ENCODE data around the gene CCDC73. TPM values are rescaled to one million over a fixed set of nuclear protein-coding genes. Genes with fewer than 3 reads are reported as not detected.

The CCDC73 gene
- total RNA-seq, 4 donors from 2014 or later, result 0.55 TPM; not detected in 3

DNA sequence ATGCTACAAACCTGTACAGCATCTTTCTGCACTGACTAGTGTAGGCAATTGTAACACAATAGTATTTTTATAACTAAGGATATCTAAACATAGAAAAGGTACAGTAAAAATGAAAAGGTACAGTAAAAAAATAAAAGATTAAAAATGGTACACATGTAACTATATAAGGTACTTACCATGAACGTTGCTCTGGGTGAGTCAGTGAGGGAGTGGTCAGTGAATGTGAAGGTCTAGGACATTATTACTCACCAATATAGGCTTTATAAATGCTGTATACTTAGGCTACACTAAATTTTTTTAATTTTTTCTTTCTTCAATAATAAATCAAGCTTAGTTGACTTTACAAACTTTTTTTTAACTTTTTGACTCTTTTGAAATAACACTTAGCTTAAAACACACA lies 150.9 kb downstream of the CCDC73 start:
- no peaks in the 10 kb centered on the region for H3K27me3 ChIP-seq
- DNase-seq, result no peak
- no peak overlapping the region for H3K4me3 ChIP-seq
- no peak for TF ChIP-seq POLR2A (IDR thresholded peaks at IDR 0.05)
- no peak overlapping the region for H3K27ac ChIP-seq
- intact Hi-C loops (cut with DNase I; ENCODE audit: low total_unique reads), result no loop called here
- H3K36me3 ChIP-seq, result no peaks in the 10 kb centered on the region
- no peaks in the 10 kb centered on the region for H3K9me3 ChIP-seq
- H3K4me1 ChIP-seq, result no peaks in the 10 kb centered on the region

DNA sequence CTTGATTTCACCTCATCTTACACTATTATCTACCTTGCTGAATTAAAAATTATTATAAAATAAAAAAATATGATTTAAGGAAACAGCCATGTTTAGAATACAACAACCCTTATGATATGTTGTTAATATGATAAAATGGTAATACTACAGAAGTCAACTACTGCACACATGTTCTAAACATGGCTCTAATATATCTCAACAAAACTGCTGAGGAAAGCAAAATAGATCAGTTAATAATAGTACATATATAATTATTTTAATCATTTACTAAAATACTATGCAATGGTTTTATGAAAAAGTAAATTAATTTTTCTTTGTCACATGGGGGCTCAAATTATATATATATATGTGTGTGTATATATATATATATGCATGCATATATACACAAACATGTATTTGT lies 153.1 kb downstream of the CCDC73 start:
- intact Hi-C loops (cut with DNase I; ENCODE audit: low total_unique reads), result no loop called here
- no peaks in the 10 kb centered on the region for H3K36me3 ChIP-seq
- no peak overlapping the region for H3K27ac ChIP-seq
- no peaks in the 10 kb centered on the region for H3K27me3 ChIP-seq
- H3K9me3 ChIP-seq, result no peaks in the 10 kb centered on the region
- no peak overlapping the region for H3K4me3 ChIP-seq
- TF ChIP-seq POLR2A (IDR thresholded peaks at IDR 0.05), result no peak
- TF ChIP-seq, protein P1, sequence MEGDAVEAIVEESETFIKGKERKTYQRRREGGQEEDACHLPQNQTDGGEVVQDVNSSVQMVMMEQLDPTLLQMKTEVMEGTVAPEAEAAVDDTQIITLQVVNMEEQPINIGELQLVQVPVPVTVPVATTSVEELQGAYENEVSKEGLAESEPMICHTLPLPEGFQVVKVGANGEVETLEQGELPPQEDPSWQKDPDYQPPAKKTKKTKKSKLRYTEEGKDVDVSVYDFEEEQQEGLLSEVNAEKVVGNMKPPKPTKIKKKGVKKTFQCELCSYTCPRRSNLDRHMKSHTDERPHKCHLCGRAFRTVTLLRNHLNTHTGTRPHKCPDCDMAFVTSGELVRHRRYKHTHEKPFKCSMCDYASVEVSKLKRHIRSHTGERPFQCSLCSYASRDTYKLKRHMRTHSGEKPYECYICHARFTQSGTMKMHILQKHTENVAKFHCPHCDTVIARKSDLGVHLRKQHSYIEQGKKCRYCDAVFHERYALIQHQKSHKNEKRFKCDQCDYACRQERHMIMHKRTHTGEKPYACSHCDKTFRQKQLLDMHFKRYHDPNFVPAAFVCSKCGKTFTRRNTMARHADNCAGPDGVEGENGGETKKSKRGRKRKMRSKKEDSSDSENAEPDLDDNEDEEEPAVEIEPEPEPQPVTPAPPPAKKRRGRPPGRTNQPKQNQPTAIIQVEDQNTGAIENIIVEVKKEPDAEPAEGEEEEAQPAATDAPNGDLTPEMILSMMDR (IDR thresholded peaks at IDR 0.05), result no peak
- H3K4me1 ChIP-seq, result no peaks in the 10 kb centered on the region
- DNase-seq, result no peak

DNA sequence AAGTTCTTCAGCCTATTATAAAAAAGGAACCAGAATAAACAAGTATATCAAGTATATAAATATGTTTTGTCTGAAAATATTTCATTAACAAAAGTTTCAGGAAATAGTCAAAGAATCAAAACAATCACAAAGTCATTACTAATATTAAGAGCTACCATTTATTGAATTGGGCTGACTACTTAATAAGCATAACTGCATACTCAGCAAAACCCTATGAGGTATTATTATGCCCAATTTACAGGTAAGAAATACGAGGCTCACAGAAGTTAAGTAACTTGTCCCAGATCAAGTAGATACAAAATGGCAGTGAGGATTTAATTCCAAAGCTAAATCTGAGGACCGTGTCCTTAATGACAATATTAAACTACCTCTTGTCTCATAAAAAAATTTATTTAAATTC lies 158.6 kb downstream of the CCDC73 start:
- Histone ChIP-seq H3K36me3 (no peaks in the 10 kb centered on the region), H3K4me3 (no peak overlapping the region), H3K9me3 (no peaks in the 10 kb centered on the region), H3K4me1 (no peaks in the 10 kb centered on the region), H3K27me3 (no peaks in the 10 kb centered on the region), H3K27ac (no peak overlapping the region)
- intact Hi-C loops (cut with DNase I; ENCODE audit: low total_unique reads), result no loop called here
- TF ChIP-seq, protein P1 (IDR thresholded peaks at IDR 0.05), result no peak
- TF ChIP-seq POLR2A (IDR thresholded peaks at IDR 0.05), result no peak
- no peak for DNase-seq

DNA sequence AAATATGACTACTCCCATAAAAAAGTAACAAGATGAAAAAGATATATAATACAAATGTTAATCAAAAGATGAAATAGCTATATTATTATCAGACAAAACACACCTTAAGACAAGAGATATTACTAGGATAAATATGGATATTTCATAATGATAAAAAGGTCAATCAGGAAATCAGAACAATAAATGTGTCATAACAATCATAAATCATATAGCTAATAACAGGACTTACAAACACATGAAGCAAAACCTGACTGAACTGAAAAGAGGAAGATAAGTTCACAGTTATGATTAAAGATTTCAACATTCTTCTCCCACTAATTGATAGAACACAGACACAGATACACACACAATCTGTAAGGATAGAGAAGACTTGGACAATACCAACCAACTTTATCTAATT lies 163.6 kb downstream of the CCDC73 start:
- no peaks in the 10 kb centered on the region for H3K27me3 ChIP-seq
- H3K27ac ChIP-seq, result no peak overlapping the region
- no peak overlapping the region for H3K4me3 ChIP-seq
- TF ChIP-seq, protein P1 (IDR thresholded peaks at IDR 0.05), result no peak
- TF ChIP-seq POLR2A (IDR thresholded peaks at IDR 0.05), result no peak
- no peaks in the 10 kb centered on the region for H3K4me1 ChIP-seq
- H3K36me3 ChIP-seq, result no peaks in the 10 kb centered on the region
- intact Hi-C loops (cut with DNase I; ENCODE audit: low total_unique reads), result no loop called here
- DNase-seq, result no peak
- no peaks in the 10 kb centered on the region for H3K9me3 ChIP-seq

DNA sequence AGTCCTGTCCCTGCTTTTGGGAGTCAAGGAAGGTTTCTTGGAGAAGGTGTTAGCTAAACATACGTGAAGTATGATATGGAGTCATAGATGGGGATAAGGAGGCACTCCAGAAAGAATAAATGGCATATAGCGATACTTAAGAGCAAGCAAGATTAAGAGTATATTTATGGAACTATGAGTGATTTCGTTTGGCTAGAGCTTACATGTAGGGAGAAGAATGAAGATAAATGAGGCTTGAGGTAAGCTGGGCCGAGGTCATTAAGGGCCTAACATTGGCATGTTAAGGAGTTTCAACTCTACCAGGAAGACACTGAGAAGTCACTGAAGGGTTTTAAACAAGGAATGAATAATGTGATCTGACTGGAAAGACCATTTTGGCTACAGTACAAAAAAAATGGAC lies 177.6 kb downstream of the CCDC73 start:
- TF ChIP-seq, protein P1 (IDR thresholded peaks at IDR 0.05), result no peak
- TF ChIP-seq POLR2A (IDR thresholded peaks at IDR 0.05), result no peak
- H3K9me3 ChIP-seq, result no peaks in the 10 kb centered on the region
- H3K4me3 ChIP-seq, result no peak overlapping the region
- no peak for DNase-seq
- H3K36me3 ChIP-seq, result no peaks in the 10 kb centered on the region
- no peak overlapping the region for H3K27ac ChIP-seq
- intact Hi-C loops (cut with DNase I; ENCODE audit: low total_unique reads), result no loop called here
- no peaks in the 10 kb centered on the region for H3K4me1 ChIP-seq
- H3K27me3 ChIP-seq, result no peaks in the 10 kb centered on the region

DNA sequence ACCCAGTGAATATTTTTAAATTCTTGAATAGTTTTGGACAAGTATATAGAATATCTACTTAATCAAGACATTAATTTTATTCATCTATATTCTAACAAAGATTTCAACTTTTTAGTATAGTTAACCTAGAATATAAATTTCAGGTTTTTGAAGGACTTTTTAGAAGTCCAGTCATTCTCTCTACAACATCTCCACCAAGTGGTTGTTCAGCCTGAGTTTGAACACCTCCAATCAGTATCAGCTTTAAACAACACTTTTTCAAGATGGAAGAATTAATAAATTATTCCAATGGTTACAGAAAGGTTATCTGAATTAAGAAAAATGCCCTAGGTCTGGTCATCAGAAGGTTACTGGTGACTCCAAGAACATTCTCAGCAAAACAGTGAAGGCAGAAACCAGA lies 179.0 kb downstream of the CCDC73 start:
- no peak for DNase-seq
- no peaks in the 10 kb centered on the region for H3K9me3 ChIP-seq
- no peak overlapping the region for H3K4me3 ChIP-seq
- H3K4me1 ChIP-seq, result no peaks in the 10 kb centered on the region
- H3K27ac ChIP-seq, result no peak overlapping the region
- intact Hi-C loops (cut with DNase I; ENCODE audit: low total_unique reads), result no loop called here
- no peaks in the 10 kb centered on the region for H3K27me3 ChIP-seq
- no peaks in the 10 kb centered on the region for H3K36me3 ChIP-seq
- TF ChIP-seq, protein P1 (IDR thresholded peaks at IDR 0.05), result peak in 2 of 4 experiments; percentile 30 to 37
- no peak for TF ChIP-seq POLR2A (IDR thresholded peaks at IDR 0.05)

All from uterus (tissue), 4 donors.